Loucy (cell line): ENCODE data around the gene NREP.

Experiments used
- H2AFZ ChIP-seq: fragments of 200-600 bp; sonication (generic); 2 replicates; pipeline ENCODE4 v1.6.0; 2016; ENCODE audit warnings: antibody characterized with exemption, mild to moderate bottlenecking, low read length, moderate library complexity
- H3F3A ChIP-seq: fragments of 200-600 bp; 2 replicates; pipeline ENCODE4 v1.6.0; 2016; ENCODE audit warnings: antibody characterized with exemption, low read depth, mild to moderate bottlenecking
- H3K27me3 ChIP-seq: fragments of 200-600 bp; sonication (generic); 2 replicates; pipeline ENCODE4 v1.6.1; 2014; ENCODE audit warnings: low read length, mild to moderate bottlenecking; ENCODE audit not compliant: insufficient read depth, poor library complexity, severe bottlenecking
- H3K36me3 ChIP-seq: fragments of 200-600 bp; sonication (generic); 2 replicates; pipeline ENCODE4 v1.6.1; 2016; ENCODE audit warnings: low read length; ENCODE audit not compliant: insufficient read depth
- H3K4me1 ChIP-seq: fragments of 200-600 bp; sonication (generic); 2 replicates; pipeline ENCODE4 v1.5.1; 2014; ENCODE audit warnings: low read length, mild to moderate bottlenecking; ENCODE audit not compliant: insufficient read depth, poor library complexity, severe bottlenecking
- H3K4me2 ChIP-seq: fragments of 200-600 bp; sonication (generic); 2 replicates; pipeline ENCODE4 v1.6.0; 2014; ENCODE audit warnings: antibody characterized with exemption, low read length, low read depth, mild to moderate bottlenecking; ENCODE audit not compliant: poor library complexity, severe bottlenecking
- H3K4me3 ChIP-seq: fragments of 200-600 bp; sonication (generic); 2 replicates; pipeline ENCODE4 v1.5.1; 2014; ENCODE audit warnings: low read length, mild to moderate bottlenecking, mixed read lengths; ENCODE audit not compliant: poor library complexity, severe bottlenecking
- H3K79me2 ChIP-seq: fragments of 200-600 bp; sonication (generic); 2 replicates; pipeline ENCODE4 v1.6.1; 2014; ENCODE audit warnings: low read length; ENCODE audit not compliant: insufficient read depth
- H3K9ac ChIP-seq: fragments of 200-600 bp; sonication (generic); 2 replicates; pipeline ENCODE4 v1.6.0; 2014; ENCODE audit warnings: mild to moderate bottlenecking, low read depth, low read length, moderate library complexity; ENCODE audit not compliant: poor library complexity, severe bottlenecking
- H3K9me2 ChIP-seq: fragments of 200-600 bp; sonication (generic); replicated peaks from 2 replicates; pipeline ENCODE4 v1.6.1; 2016; ENCODE audit warnings: low read depth, low read length, mixed read lengths
- H3K9me3 ChIP-seq: fragments of 200-600 bp; sonication (generic); 2 replicates; pipeline ENCODE4 v1.6.1; 2014; ENCODE audit warnings: mild to moderate bottlenecking, antibody characterized with exemption, low read length, low read depth; ENCODE audit not compliant: insufficient read depth
- H4K20me1 ChIP-seq: fragments of 200-600 bp; sonication (generic); 2 replicates; pipeline ENCODE4 v1.6.0; 2014; ENCODE audit warnings: antibody characterized with exemption, low read length, mild to moderate bottlenecking; ENCODE audit not compliant: insufficient read depth, poor library complexity, severe bottlenecking
- CTCF ChIP-seq: fragments of 200-600 bp; sonication (generic); conservative IDR thresholded peaks from 2 replicates; pipeline ENCODE4 v1.5.1; 2014; ENCODE audit warnings: mild to moderate bottlenecking, antibody characterized with exemption, low read length
- EZH2phosphoT487 ChIP-seq: fragments of 200-600 bp; IDR thresholded peaks from 2 replicates; pipeline ENCODE4 v1.6.1; 2018; ENCODE audit warnings: antibody characterized with exemption, mild to moderate bottlenecking, moderate library complexity, borderline replicate concordance

The NREP gene

GRCh38 chr5:111757355-111758283 lies 625 bp upstream of the NREP start:
- no peak for TF ChIP-seq EZH2phosphoT487
- TF ChIP-seq CTCF: peak; percentile 21; the same call in 1 of the 2 replicates
- H4K20me1 ChIP-seq: peaks cover 29% of the 10 kb centered on the region
- H3F3A ChIP-seq: no peaks in the 10 kb centered on the region
- H3K9me3 ChIP-seq: no peaks in the 10 kb centered on the region
- H3K79me2 ChIP-seq: peaks cover 43% of the 10 kb centered on the region
- peak overlapping the region; percentile 98 for H3K9ac ChIP-seq
- no peak overlapping the region for H2AFZ ChIP-seq
- H3K4me1 ChIP-seq: peaks cover 60% of the 10 kb centered on the region
- H3K9me2 ChIP-seq: no peaks in the 10 kb centered on the region
- H3K4me3 ChIP-seq: peak overlapping the region; percentile 87
- no peaks in the 10 kb centered on the region for H3K27me3 ChIP-seq
- peak overlapping the region; percentile 81 for H3K4me2 ChIP-seq
- no peaks in the 10 kb centered on the region for H3K36me3 ChIP-seq

- no peaks in the 10 kb centered on the region for H3K9me3 ChIP-seq
- H3F3A ChIP-seq: no peaks in the 10 kb centered on the region
- peak overlapping the region; percentile 86 for H3K4me2 ChIP-seq
- no peaks in the 10 kb centered on the region for H3K9me2 ChIP-seq
- H3K36me3 ChIP-seq: no peaks in the 10 kb centered on the region
- H3K4me3 ChIP-seq: peak overlapping the region; percentile 87
- peaks cover 44% of the 10 kb centered on the region for H4K20me1 ChIP-seq
- peak overlapping the region; percentile 98 for H3K9ac ChIP-seq
- H3K4me1 ChIP-seq: peaks cover 57% of the 10 kb centered on the region
- peaks cover 60% of the 10 kb centered on the region for H3K79me2 ChIP-seq
- no peak for TF ChIP-seq EZH2phosphoT487
- TF ChIP-seq CTCF: no peak
- H3K27me3 ChIP-seq: no peaks in the 10 kb centered on the region
- H2AFZ ChIP-seq: no peak overlapping the region
Observed at GRCh38 chr5:111755942-111756381, 1.0 kb downstream of the NREP start.

- no peak for TF ChIP-seq CTCF
- TF ChIP-seq EZH2phosphoT487: no peak
- Histone ChIP-seq H3K9me3 (no peaks in the 10 kb centered on the region), H3K9me2 (no peaks in the 10 kb centered on the region), H3F3A (no peaks in the 10 kb centered on the region), H4K20me1 (peaks cover 49% of the 10 kb centered on the region), H3K9ac (peak overlapping the region; percentile 98), H3K4me3 (peak overlapping the region; percentile 87), H2AFZ (no peak overlapping the region), H3K79me2 (peaks cover 65% of the 10 kb centered on the region), H3K27me3 (no peaks in the 10 kb centered on the region), H3K4me1 (peaks cover 57% of the 10 kb centered on the region), H3K4me2 (peak overlapping the region; percentile 86), H3K36me3 (no peaks in the 10 kb centered on the region)
Observed at GRCh38 chr5:111755345-111755941, 1.6 kb downstream of the NREP start.
